ENCODE results near the gene CCL1. TPM values are rescaled to one million over a fixed set of nuclear protein-coding genes. Genes with fewer than 3 reads are reported as not detected.
"Not testable (repeated sequence)": the region's sequence is repeated elsewhere in the genome, so short reads cannot be mapped to it uniquely, and the experiment has no call there.

CCL1 gene
- total RNA-seq, 1 experiment from 2014 or later: not detected

GRCh38 chr17:34347063-34347462, 16.0 kb downstream of the CCL1 start:
- Mint-ChIP-seq H3K27me3 (ENCODE audit: unreplicated experiment) (peaks cover 58% of the 10 kb centered on the region), H3K9me3 (ENCODE audit: low read depth, unreplicated experiment) (no peaks in the 10 kb centered on the region), H3K4me1 (ENCODE audit: low read depth, unreplicated experiment) (no peaks in the 10 kb centered on the region), H3K27ac (ENCODE audit: unreplicated experiment) (no peak overlapping the region), H3K36me3 (ENCODE audit: insufficient read depth, unreplicated experiment) (no peaks in the 10 kb centered on the region), H3K4me3 (ENCODE audit: low read depth, unreplicated experiment) (no peak overlapping the region)
- CTCF ChIA-PET: no interaction called here
- no peak for TF ChIP-seq CTCF (IDR thresholded peaks at IDR 0.05; ENCODE audit: unreplicated experiment)
- intact Hi-C loops (cut with micrococcal nuclease; ENCODE audit: unreplicated experiment): no loop called here
- DNase-seq: no peak
- no TSS peak for BruUV-seq (replicated peaks)

GRCh38 chr17:34341916-34342315, 21.1 kb downstream of the CCL1 start:
- no peak for TF ChIP-seq CTCF (IDR thresholded peaks at IDR 0.05; ENCODE audit: unreplicated experiment)
- H3K4me3 Mint-ChIP-seq (ENCODE audit: low read depth, unreplicated experiment): no peak overlapping the region
- H3K4me1 Mint-ChIP-seq (ENCODE audit: low read depth, unreplicated experiment): no peaks in the 10 kb centered on the region
- BruUV-seq (replicated peaks): no TSS peak
- H3K36me3 Mint-ChIP-seq (ENCODE audit: insufficient read depth, unreplicated experiment): no peaks in the 10 kb centered on the region
- H3K27ac Mint-ChIP-seq (ENCODE audit: unreplicated experiment): no peak overlapping the region
- H3K9me3 Mint-ChIP-seq (ENCODE audit: low read depth, unreplicated experiment): no peaks in the 10 kb centered on the region
- intact Hi-C loops (cut with micrococcal nuclease; ENCODE audit: unreplicated experiment): no loop called here
- H3K27me3 Mint-ChIP-seq (ENCODE audit: unreplicated experiment): peaks cover 47% of the 10 kb centered on the region
- DNase-seq: no peak
- CTCF ChIA-PET: no interaction called here

- DNase-seq: no peak
- TF ChIP-seq CTCF (IDR thresholded peaks at IDR 0.05; ENCODE audit: unreplicated experiment): no peak
- Mint-ChIP-seq H3K36me3 (ENCODE audit: insufficient read depth, unreplicated experiment) (no peaks in the 10 kb centered on the region), H3K27ac (ENCODE audit: unreplicated experiment) (no peak overlapping the region), H3K27me3 (ENCODE audit: unreplicated experiment) (peaks cover 38% of the 10 kb centered on the region), H3K4me1 (ENCODE audit: low read depth, unreplicated experiment) (no peaks in the 10 kb centered on the region), H3K9me3 (ENCODE audit: low read depth, unreplicated experiment) (no peaks in the 10 kb centered on the region), H3K4me3 (ENCODE audit: low read depth, unreplicated experiment) (no peak overlapping the region)
- CTCF ChIA-PET: no interaction called here
- BruUV-seq (replicated peaks): no TSS peak
- intact Hi-C loops (cut with micrococcal nuclease; ENCODE audit: unreplicated experiment): no loop called here
Observed at GRCh38 chr17:34339138-34339770, 23.8 kb downstream of the CCL1 start.

GRCh38 chr17:34337701-34338100, 25.3 kb downstream of the CCL1 start:
- Mint-ChIP-seq H3K36me3 (ENCODE audit: insufficient read depth, unreplicated experiment) (no peaks in the 10 kb centered on the region), H3K9me3 (ENCODE audit: low read depth, unreplicated experiment) (no peaks in the 10 kb centered on the region), H3K4me3 (ENCODE audit: low read depth, unreplicated experiment) (no peak overlapping the region), H3K27me3 (ENCODE audit: unreplicated experiment) (peaks cover 38% of the 10 kb centered on the region), H3K27ac (ENCODE audit: unreplicated experiment) (no peak overlapping the region), H3K4me1 (ENCODE audit: low read depth, unreplicated experiment) (no peaks in the 10 kb centered on the region)
- CTCF ChIA-PET: no interaction called here
- no peak for TF ChIP-seq CTCF (IDR thresholded peaks at IDR 0.05; ENCODE audit: unreplicated experiment)
- DNase-seq: no peak
- intact Hi-C loops (cut with micrococcal nuclease; ENCODE audit: unreplicated experiment): no loop called here
- BruUV-seq (replicated peaks): no TSS peak

GRCh38 chr17:34327580-34327979, 35.5 kb downstream of the CCL1 start:
- CTCF ChIA-PET: not testable (repeated sequence)

More at GRCh38 chr17:34327580-34327979, 35.5 kb downstream of the CCL1 start:
- intact Hi-C loops (cut with micrococcal nuclease; ENCODE audit: unreplicated experiment); H3K27ac Mint-ChIP-seq (ENCODE audit: unreplicated experiment); H3K36me3 Mint-ChIP-seq (ENCODE audit: insufficient read depth, unreplicated experiment); BruUV-seq (replicated peaks); H3K9me3 Mint-ChIP-seq (ENCODE audit: low read depth, unreplicated experiment); H3K4me3 Mint-ChIP-seq (ENCODE audit: low read depth, unreplicated experiment); DNase-seq; H3K4me1 Mint-ChIP-seq (ENCODE audit: low read depth, unreplicated experiment): not testable (repeated sequence)
- H3K27me3 Mint-ChIP-seq (ENCODE audit: unreplicated experiment): peaks cover 46% of the 10 kb centered on the region

All from Calu3 (cell line).